NOMO-1 treated with DMSO at 0.1 percent for 48 hours (cell line): ENCODE data around the gene SOX6.

Experiments
- DNase-seq: peaks from one replicate; lab custom pipeline; 2025; ENCODE audit not compliant: unreplicated experiment; lab: John Stamatoyannopoulos, UW

Gene SOX6

DNA sequence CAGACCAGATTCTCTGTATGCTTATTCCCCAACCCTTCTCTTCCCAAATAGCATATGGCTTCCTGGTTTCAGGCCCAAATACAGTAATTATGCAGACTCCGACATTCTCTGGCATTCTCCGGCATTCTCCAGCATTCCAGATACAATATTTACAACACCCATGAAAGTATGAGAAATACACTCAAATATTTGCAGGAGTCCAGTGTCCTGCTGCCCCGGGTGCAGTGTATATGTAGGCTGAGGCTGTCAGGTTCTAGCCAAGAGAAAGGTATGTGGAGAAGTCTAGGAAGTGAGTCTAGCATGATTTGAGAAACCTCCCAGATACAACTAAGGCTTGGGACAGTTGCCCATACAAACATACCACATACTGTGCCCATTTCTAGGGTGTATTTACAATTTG is 160.7 kb downstream of the SOX6 start:
- no peak for DNase-seq

DNA sequence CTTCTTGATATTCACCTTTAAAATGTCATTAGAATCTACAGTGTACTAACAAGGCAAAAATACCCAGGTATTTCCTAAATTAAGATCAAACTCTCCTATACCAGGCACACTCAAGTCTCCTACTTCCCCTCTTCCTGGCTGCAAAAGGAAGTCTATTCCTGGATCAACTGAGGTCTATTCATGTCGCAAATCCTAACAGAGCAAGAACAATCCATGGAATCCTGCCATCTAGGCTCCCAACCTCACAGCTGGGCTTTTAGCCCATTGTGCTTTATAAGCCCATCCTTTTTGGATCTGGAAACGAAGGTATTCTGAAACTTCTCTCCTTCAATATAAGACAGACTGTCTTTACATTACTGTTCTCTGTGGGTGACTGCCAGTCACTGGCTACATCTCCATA is 161.8 kb downstream of the SOX6 start:
- no peak for DNase-seq

- no peak for DNase-seq
These were observed 162.4 kb downstream of the SOX6 start for GRCh38 chr11:16193897-16194381.

DNA sequence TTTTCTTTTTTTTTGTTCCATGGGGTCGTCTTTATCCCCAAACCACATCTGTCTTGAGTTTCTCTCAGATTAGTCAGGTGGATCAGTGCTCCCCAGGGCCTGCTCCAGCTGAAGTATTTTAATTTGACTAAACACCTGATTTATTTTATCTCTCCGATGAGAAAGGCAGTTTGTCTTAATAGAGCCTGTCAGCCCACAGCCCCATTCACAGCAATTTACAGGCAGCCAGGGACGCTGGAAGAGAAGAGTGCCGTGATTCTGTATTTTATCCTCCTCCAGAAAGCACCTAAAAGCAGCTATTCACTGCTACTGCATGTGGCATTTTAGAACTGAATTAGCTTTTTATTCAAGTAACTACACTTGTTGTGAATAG is 164.5 kb downstream of the SOX6 start:
- no peak for DNase-seq

- peak; percentile 29 for DNase-seq
These were observed 165.0 kb downstream of the SOX6 start for GRCh38 chr11:16191212-16191867.

DNA sequence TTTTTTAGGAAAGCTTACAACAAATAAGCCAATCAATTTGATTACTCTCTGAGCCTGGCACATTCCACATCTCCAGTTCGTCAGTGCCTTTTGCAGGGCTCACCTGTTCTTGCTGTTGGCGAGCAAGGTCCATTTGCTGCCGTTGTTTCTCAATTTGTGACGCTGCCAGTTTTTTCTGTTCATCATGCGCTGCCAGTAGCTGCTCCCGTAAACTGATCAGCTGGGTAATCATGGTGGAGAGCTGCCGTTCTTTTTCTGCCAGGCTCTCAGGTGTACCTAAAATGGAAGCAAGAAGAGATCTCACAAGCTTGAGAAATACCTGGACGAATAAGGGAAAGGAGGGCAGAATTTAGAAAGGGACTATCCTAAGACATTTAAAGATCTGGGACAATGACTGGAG is 169.7 kb downstream of the SOX6 start:
- no peak for DNase-seq

DNA sequence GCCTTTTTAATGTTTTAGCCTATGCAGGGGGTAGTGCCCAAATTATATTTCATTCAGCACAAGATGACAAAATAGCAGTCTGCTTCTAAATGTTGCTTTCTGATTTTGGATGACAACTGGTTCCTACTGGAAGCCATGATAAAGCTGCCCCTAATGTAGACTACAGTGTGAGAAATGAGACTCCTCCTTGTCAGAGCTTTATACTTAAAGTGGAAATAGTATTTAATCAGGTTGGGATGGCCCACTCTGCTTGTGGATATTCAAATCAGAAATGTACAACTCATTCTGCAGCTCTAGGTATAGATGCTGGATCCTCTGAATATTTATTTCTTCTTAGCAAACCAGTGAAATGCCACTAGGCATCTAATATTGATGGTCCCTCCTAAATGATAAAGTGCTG is 171.3 kb downstream of the SOX6 start:
- DNase-seq = no peak

DNA sequence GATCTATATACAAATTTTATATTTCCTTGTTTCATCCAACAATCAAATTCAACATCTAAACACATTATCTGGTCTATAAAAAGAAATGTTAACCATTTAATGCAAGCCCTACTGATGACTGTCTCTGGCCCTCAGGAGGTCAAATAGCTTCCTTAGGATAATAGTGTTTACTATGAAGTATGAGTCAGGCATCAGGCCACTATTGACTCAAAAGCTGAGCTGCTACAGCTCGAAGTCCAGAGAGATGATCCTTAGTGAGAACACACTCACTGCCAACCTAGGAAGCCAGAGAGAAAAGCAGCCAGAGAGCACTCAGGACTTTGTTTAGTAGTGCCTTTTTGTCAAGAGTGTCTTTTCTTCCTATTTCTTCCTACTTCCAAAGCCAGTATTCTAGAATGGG is 171.8 kb downstream of the SOX6 start:
- DNase-seq = no peak

DNA sequence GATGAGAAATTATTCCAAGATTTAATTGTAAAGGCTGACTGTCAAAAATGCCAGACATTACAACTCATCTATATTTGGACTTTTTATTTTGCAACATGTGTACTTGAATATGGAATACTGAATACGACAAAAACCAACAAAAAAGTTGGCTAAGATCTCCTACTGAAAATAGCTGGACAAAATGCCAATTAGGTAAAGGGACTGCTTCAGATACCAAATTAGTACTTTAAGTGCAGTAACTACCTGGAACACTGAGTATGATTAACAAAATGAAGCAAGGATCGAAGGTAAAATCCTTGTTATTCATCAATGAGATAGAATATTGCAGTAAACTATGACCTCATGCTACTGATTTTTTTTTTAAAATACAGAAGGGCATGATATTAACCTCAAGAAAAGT is 173.8 kb downstream of the SOX6 start:
- no peak for DNase-seq

DNA sequence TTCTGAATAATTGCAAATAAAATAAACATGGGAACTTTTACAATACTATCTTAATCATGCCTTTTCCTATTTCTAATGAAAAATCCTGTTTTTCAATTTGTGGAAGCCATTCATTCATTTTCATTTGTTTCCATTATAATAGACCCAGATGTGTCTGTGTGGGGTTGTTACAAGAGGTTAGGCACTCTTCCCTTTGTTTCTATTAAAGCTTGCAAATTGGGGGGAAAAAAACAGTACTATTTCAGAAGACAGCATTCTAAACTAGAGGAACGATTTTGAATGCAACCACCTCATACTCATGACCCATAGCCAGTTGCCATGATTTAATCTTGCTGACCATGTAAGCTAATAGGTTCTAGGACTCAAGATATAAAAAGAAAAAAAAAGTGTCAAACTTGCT is 175.5 kb downstream of the SOX6 start:
- DNase-seq = no peak

- no peak for DNase-seq
These were observed 176.7 kb downstream of the SOX6 start for GRCh38 chr11:16179676-16180075.

DNA sequence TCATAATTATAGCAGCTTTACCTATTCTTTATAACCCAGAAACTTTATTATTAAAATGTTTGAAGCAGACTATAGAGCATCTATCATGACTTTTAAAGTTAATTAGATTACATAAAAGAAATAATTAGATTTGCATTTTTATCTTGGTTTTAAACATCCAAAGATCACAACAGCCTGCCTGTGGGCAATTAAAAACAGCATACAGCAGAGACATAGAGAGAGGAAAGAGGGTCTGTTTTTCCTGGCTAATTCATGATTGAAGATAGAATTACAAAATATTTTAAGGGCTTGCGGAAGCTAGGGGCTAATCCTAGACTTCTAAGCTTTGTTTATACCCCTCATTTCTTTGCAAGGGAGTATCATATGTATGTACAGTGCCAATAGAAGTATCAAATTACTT is 178.1 kb downstream of the SOX6 start:
- no peak for DNase-seq

- DNase-seq = no peak
These were observed 178.7 kb downstream of the SOX6 start for GRCh38 chr11:16177688-16178087.

DNA sequence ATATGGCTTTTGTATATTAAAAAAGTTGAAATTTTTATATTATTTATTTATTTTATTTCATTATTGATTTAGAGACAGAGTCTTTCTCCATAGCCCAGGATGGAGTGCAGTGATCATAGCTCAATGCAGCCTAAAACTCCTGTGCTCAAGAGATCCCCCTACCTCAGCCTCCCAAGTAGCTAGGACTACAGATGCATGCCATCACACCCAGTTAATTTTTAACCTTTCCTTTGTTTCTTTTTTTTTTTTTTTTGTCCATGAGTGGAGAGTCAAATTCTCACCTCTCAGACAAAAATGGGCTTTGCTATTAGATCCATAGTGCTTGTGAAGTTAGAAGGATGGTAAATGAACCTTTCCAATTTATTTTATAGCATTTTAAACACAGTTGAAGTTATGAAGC is 182.5 kb downstream of the SOX6 start:
- no peak for DNase-seq

- DNase-seq = no peak
These were observed 184.5 kb downstream of the SOX6 start for GRCh38 chr11:16171882-16172281.

GRCh38 chr11:16169956-16170847 is 186.1 kb downstream of the SOX6 start:
- DNase-seq = no peak

DNA sequence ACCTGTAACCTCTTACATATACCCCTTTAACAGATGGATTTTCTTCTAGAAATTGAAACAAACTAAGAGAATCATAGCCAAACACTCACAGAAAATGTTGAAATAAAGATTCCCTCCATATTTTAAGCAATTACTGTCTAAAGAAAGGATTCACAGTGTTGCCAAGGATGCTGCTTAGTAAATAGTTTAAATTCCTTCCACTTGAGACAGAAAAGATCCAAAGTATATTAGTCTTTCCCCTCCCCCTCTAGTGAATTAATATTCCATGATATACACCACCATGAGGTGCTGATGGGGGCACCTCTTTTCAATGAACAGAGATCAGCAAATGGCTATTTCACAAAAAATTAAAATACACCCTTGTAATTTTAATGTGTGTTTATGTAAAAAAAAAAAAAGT is 186.8 kb downstream of the SOX6 start:
- no peak for DNase-seq

DNA sequence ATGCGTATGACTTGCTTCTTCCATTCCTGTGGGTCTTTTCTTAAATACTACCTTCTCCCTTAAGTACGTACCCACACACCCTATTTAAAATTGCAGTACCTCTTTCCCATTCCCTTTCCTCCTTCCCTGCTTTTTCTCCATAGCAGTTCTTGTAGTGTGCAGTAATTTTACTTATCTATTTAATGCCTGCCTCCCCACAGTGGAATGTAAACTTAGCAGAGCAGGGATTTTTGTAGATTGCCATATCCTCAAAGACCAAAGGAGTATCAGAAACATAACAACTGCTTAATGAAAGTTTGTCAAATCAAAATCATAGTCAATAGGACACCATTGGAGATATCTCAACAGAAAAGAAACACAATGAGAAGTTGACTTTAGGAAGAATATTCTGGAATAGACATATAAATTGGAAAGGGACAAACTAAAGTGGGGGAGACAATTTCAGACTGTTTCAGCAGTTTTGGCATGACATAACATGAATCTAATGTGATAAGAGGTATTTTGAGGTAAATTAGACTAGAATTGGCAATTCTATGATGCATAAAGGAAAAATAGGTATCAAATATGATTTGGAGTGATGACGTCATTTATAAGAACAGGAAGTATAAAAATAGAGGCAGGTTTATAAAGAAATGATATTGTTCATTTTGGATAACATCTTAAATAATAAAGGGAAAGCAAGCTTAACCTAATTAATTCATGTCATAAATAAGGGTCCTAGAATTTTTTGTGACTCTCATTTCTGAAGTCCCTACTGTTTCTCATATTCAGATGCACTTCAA is 188.4 kb downstream of the SOX6 start:
- no peak for DNase-seq

- no peak for DNase-seq
These were observed 189.8 kb downstream of the SOX6 start for GRCh38 chr11:16166571-16166970.

DNA sequence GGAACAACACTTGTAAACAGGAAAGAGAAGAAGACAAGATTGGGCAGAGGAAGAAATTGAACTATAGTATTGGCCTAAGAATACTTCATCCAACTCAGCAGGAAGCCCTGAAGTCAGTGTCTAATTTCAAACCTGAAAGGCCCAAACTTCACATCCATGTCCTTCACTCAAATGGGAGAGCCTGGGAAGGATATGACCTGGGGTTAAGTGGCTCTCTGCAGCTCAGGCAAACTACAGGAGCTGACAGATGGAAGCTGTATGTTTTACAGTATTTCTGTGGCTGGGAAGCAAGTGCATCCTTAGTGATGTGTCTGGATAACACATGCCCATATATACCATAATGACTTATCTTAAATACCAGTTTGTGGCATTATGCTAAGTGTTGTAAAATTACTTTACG is 196.2 kb downstream of the SOX6 start:
- no peak for DNase-seq

GRCh38 chr11:16158426-16158994 is 197.8 kb downstream of the SOX6 start:
- no peak for DNase-seq
